CD4-positive, alpha-beta T cell treated with Interleukin-17A for 4 hours (primary cell): ENCODE results near the gene DGKH.

ENCODE experiments used
- DNase-seq: peaks from one replicate; pipeline ENCODE4 v3.0.0-alpha.2; 2020; ENCODE audit warnings: mixed read lengths

DGKH gene

GRCh38 chr13:42283574-42283973, 235.1 kb downstream of the DGKH start:
- DNase-seq = no peak

- DNase-seq = no peak
Measured at GRCh38 chr13:42284068-42284467, 235.6 kb downstream of the DGKH start.
